GM15510 (cell line): ENCODE results near the gene HECTD1.

Experiments
- POLR2A ChIP-seq: IDR thresholded peaks from 3 replicates; pipeline ENCODE4 v1.6.1; 2011; ENCODE audit warnings: borderline replicate concordance; ENCODE audit not compliant: insufficient read length; ENCODE audit errors: extremely low read depth

HECTD1 gene

GRCh38 chr14:31106768-31107167, 100.8 kb downstream of the HECTD1 start:
- no peak for TF ChIP-seq POLR2A

- no peak for TF ChIP-seq POLR2A
Measured at GRCh38 chr14:31097081-31097480, 110.5 kb downstream of the HECTD1 start.

GRCh38 chr14:31096255-31096654, 111.3 kb downstream of the HECTD1 start:
- TF ChIP-seq POLR2A = no peak

GRCh38 chr14:31092160-31092708, 115.4 kb downstream of the HECTD1 start:
- no peak for TF ChIP-seq POLR2A

- no peak for TF ChIP-seq POLR2A
Measured at GRCh38 chr14:31090883-31091764, 116.5 kb downstream of the HECTD1 start.

- no peak for TF ChIP-seq POLR2A
Measured at GRCh38 chr14:31085027-31085426, 122.6 kb downstream of the HECTD1 start.

GRCh38 chr14:31084385-31084784, 123.2 kb downstream of the HECTD1 start:
- TF ChIP-seq POLR2A = no peak

GRCh38 chr14:31083781-31084180, 123.8 kb downstream of the HECTD1 start:
- no peak for TF ChIP-seq POLR2A

GRCh38 chr14:31080484-31080883, 127.1 kb downstream of the HECTD1 start:
- no peak for TF ChIP-seq POLR2A

GRCh38 chr14:31080056-31080455, 127.5 kb downstream of the HECTD1 start:
- no peak for TF ChIP-seq POLR2A

- no peak for TF ChIP-seq POLR2A
Measured at GRCh38 chr14:31078766-31079165, 128.8 kb downstream of the HECTD1 start.

GRCh38 chr14:31075144-31075543, 132.4 kb downstream of the HECTD1 start:
- TF ChIP-seq POLR2A = no peak

GRCh38 chr14:31071151-31071550, 136.4 kb downstream of the HECTD1 start:
- no peak for TF ChIP-seq POLR2A

GRCh38 chr14:31070431-31070830, 137.2 kb downstream of the HECTD1 start:
- no peak for TF ChIP-seq POLR2A

- TF ChIP-seq POLR2A = no peak
Measured at GRCh38 chr14:31069343-31069742, 138.2 kb downstream of the HECTD1 start.

- no peak for TF ChIP-seq POLR2A
Measured at GRCh38 chr14:31068235-31068634, 139.4 kb downstream of the HECTD1 start.
